GM18520 (cell line): ENCODE data around the gene GRK5.
A peak's percentile ranks its signal among the peaks of the same experiment; 100 is the strongest.

Source experiments
- ATAC-seq: cut with Tn5 transposase; IDR thresholded peaks from one replicate; pipeline ENCODE4 v1.9.1; 2021; ENCODE audit not compliant: unreplicated experiment

GRK5 gene

DNA sequence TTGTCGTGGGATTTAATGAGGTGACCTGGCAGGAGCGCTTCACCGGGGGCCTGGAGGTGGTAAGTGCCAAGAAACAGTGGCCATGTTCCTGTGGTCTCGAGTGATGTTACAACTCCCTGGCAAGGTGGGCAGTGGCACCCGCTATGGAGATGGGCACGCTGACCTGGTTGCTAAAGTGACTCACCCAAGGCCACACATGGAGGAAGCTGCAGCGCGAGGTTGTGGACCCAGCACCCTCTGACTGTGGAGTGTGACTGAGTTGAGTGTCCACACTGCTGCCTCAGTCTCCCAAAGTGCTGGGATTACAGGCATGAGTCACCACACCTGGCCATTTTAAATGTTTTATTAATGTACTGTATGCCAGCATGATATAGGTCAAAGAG lies 261.9 kb downstream of the GRK5 start:
- ATAC-seq = no peak

DNA sequence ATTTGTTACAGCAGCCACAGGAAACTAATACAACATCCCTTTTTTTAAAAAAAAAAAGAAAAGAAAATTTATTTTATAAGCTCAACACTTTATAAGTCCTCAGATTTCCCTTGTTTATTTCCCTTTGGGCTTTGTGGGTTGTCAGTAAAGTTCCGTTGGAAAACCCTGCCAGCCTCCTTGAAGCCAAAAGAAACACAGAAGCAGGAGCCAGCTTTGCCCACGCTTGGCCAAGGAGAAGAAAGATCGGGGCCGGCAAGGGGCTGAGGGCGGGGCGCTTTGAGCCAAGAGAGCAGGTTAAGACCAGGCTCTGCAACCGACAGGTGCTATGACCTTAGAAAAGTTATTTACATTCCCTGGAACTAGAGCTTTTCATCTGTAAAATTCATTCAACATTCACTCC lies 262.5 kb downstream of the GRK5 start:
- no peak for ATAC-seq

DNA sequence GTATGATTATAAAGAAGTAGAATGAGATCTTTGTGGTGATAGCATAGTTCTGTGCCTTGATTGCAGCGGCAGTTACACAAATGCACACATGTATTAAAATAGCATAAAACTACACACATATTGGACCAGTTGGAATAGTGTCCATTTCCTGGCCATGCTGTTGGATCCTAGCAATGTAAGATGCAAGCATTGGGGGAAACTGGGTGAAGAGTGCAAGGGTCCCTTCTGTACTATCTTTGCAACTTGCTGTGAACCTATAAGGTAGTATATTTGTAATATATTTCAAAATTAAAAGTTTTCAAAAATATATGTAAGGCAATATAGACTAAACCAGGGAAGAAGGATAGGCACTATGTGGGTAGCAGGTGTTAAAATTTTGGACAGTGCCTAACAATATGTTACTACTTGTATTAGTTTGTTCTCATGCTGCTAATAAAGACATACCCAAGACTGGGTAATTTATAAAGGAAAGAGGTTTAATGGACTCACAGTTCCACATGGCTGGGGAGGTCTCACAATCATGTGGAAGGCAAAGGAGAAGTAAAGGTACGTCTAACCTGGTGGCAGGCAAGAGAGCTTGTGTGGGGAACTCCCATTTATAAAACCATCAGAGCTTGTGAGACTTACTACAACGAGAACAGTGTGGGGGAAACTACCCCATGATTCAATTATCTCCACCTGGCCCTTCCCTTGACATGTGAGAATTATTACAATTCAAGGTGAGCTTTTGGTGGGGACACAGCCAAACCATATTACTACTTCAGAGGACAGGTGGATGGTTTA lies 263.7 kb downstream of the GRK5 start:
- no peak for ATAC-seq

DNA sequence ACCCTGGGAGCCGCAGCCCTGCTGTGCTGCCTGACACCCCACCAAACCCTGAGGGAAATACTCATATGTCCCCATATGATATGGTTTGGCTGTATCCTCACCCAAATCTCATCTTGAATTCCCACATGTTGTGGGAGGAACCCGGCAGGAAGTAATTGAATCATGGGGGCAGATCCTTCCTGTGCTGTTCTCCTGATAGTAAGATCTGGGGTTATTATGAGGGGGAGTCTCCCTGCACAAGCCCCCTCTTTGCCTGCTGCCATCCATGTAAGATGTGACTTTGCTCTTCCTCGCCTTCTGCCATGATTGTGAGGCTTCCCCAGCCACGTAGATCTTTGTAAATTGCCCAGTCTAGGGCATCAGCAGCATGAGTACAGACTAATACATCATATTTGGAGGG lies 266.4 kb downstream of the GRK5 start:
- no peak for ATAC-seq

DNA sequence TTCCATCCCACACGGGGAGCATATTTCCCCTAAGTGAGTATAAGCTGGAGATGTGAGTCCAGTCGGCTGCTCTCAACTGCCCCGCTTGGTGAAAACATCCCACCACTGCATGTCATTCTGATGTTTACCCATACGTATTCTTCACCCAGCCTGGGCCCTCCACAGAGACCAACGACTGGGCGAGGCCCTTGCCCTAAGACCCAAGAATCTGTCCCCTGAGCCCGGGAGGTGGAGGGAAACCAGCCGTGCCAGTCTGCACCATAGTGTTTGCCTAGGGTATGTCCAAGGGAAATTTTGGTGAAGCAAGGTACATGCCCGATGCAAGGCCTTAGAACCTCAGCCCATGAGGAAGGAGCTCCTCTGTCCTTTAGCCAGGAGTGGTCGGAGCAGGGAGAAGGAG lies 267.2 kb downstream of the GRK5 start:
- no peak for ATAC-seq

DNA sequence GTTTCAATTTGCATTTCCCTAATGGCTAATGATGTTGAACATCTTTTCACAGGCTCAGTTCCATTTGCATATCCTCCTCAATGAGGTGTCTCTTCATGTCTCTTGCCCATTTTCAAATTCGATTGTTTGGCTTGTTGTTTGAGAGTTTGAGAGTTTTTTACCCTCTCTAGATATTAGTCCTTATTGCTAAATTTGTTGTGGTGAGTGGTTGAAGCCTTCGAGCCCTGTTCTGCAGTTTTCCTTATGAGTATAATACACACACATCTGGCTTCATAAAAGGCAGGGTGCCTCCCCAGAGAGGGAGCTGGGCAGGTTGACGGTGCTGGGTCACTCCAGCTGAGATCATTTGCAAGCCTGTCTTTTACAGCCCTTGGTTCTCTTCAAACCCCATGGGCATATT lies 270.1 kb downstream of the GRK5 start:
- ATAC-seq = peak; percentile 47

DNA sequence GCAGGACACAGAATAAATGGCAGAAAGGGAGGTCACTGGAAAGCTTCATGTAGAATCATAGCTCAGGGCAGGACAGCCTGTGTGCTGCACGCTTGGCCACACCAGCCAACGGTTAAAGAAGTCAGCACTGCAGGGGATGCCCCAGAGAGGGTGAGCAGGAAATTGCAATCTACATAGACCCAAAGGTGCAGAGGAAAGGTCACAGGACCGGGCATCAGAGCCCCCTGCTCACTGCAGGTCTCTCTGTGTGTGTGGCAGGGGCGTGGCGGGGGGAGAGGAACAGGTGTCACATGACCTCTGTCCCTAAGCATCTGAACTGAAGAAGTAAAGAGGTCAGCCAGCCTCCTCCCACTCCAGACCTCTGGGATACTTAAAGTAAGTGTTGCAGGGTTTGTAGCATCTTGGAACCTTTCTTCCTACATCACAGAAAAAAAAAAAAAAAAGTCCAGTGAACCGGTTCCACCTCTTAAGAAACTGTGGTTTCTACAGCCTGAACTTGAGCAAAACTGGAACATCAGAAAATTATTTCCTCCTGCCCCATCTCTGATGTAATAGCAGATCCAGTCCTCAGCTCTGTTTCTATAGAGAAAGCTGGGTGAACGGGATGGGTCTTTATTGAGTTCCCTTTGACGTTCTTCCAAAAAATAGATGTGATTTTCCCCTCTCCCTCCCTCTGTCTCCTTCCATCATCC lies 270.9 kb downstream of the GRK5 start:
- peak; percentile 83 for ATAC-seq

DNA sequence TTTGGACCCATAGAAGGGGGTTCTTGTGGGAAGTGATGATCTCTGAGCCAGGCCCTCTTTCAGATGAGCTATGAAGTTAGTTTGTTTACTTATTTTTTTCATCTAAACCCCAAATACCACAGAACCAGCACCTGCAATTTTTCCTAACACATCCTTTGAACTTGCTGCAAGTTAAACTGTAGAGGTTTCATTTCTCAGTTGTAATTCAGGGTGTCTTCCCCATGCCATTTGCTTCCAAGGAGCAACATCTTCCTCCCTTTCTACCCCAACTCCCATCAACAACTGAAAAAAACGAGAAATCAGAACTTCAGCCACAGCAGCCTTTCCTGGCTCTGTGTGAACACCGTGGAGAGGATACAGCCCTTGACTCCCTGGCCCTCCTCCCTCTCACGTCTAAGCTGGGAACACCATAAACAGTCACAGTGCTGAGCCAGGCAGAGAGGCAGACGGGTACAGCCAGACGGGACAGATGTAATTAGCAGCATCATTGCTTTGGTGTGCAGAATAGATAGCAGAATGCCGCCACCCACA lies 271.5 kb downstream of the GRK5 start:
- ATAC-seq = no peak

DNA sequence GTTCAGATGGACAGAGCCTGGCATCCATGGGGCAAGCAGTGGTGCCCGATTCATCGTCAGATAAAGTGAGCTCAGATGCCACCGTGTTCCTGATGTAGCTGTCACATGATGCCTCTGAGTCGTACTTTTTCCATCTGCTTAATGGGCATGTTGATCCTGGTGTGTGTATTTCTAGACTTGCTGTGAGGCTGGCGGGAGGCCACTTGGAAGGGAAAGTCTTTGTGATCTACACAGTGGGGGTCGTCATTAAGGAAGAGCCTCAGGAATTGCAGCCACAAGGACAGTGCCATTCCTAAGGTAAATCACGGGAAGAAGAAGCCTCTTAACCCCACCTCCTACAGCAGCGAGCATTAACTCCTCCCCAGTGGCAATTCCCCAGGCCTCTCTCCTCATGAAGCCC lies 272.2 kb downstream of the GRK5 start:
- no peak for ATAC-seq

DNA sequence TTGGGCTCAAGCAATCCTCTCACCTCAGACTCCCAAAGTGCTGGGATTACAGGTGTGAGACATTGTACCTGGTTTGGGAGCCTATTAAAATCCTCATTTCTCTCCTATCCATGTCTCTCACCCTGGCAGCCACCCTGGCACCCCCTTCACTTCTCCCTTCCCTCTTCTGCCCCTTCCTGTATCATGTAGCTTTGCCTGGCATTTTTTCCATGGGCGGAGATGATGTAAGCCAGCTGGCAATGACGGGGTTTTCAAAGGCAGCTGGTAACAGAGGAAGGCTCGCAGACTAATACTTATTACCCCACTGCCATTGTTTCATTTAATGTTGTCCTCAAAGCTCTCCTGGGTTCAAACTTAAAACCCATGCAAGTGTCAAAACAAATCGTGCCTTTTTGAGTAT lies 273.3 kb downstream of the GRK5 start:
- ATAC-seq = no peak

DNA sequence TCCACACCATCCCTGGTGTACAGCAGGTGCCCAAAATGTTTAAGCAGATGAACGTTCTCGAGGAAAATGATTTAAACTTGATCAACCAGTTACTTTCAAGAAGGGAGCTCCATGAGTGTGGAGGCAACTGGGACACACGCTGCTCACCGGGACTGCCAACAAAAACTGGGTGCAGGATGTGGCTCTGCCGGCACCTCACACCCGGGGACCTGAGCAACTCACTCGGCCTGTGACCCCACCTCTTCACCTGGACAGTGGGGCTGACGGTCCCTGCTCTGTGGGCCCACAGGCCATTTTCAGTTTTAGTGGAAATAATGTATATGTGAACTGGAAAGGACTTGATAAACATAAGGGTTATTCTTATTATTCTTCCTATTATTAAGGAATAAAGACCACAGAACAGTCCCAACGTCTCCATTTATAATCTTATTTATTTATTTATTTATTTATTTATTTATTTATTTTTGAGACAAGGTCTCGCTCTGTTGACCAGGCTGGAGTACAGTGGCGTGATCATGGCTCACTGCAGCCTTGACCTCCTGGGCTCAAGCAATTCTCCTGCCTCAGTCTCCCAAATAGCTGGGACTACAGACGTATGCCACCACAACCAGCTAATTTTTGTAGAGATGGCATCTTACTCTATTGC lies 274.5 kb downstream of the GRK5 start:
- no peak for ATAC-seq

DNA sequence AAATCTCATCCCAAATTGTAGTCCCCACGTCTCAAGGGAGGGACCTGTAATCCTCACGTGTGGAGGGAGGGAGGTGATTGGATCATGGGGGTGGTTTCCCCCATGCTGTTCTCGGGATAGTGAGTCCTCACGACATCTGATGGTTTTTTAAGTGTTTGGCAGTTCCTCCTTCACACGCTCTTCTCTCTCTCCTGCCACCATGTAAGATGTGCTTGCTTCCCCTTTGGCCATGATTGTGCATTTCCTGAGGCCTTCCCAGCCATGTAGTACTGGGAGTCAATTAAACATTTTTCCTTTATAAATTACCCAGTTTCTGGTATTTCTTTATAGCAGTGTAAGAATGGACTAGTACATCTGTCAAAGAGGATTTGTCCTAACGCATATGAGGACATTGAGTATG lies 275.6 kb downstream of the GRK5 start:
- no peak for ATAC-seq

DNA sequence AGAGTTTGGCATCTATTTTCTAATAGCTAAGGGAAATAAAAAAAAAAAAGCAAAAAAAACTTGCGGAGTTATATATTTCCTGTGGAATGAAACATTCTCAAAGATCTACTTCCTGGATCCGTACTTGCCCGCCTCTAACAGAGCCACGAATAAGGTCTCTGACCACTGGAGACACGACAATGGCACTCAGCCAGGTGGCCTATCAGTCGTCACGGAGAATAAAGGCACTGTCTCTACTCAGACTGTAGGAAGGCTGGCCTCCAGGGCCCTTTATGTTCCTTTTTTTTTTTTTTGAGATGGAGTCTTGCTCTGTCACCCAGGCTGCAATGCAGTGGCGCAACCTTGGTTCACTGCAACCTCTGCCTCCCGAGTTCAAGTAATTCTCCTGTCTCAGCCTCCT lies 276.5 kb downstream of the GRK5 start:
- no peak for ATAC-seq

DNA sequence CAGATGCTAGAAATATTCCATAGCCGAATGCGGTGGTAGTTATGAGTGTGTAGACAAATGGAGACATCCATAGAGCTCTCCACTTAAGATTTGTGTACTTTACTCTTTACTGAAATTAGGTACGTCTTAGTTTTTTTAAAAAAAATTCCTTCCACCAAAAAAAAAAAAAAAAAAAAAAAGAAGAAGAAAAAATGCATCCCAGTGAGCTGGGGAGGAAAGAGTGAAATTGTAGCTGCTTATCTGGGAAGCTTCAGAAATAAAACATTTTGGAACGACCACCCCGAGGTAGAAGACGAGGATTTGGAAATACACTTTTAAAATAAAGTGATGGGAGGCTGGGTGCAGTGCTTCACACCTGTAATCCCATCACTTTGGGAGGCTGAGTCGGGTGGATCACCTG lies 281.3 kb downstream of the GRK5 start:
- no peak for ATAC-seq

DNA sequence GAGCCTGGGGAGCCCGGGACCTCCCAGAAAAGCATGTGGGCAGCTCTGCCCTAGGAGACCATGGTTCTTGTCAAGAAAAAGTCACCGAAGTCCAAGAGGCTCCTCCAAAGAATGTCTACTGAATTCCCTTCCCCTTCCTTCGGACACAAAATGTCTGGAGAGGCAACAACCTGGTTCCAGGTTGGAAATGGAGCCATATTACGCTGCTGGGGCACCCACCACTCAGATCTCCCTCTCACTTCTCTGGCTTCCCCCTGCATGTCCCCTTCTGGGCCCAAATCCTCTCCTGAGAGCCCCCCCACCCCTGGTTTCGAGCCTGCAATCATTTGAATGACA lies 282.6 kb downstream of the GRK5 start:
- ATAC-seq = no peak

DNA sequence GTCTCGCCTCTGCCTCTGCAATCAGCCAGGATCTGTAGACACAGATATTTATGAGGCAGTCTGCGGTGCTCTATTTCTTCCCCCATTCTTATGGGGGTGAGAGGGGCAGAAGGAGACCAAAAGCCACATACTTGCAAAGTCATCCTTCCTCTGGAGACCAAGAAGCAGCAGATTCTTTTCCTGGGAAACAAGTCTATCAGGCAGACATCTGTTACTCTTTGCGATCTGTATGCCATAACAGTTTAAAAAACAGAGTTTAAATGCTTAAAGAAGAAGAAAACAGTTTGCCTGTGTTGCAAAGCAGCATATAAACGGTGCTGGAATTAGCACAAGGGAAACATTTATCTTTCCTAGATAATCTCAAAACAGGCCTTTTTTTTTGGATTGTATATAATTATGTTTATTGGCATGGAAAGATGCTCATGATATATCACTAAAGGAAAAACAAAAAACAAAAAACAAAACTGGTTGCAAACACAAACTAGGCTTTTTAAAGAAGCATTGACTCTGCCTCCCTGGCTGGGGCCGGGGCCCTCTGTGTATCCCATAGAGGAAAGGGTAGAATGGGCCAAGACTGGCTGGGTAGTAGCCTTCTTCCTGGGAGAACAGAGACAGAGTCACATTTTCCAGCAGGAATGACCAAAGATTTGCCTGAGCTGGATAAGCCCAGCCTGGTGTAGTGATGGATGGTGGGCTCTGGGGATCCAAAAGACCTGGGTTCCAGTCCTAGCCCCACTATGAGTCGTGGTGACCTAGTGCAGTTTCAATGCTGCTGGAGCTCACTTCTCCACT lies 284.8 kb downstream of the GRK5 start:
- no peak for ATAC-seq

DNA sequence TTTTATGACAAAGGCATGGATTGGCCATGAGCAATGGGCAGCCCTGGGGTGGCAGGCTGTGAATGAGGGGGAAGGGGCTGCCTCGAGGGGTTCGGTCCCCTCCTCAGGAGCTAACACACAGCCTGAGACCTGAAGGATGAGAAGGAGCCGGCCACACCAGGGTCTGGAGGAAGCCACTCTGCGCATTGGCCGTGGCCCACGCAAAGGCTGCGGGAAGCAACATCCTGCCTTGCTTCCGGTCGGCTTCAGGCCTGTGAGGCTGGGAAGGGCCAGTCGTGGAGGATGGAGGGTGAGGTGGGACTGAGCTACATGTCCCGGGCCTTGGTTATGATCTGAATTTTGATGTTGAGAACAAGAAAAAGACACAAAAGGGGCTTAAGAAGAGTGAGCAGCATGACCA lies 285.8 kb downstream of the GRK5 start:
- ATAC-seq = no peak

DNA sequence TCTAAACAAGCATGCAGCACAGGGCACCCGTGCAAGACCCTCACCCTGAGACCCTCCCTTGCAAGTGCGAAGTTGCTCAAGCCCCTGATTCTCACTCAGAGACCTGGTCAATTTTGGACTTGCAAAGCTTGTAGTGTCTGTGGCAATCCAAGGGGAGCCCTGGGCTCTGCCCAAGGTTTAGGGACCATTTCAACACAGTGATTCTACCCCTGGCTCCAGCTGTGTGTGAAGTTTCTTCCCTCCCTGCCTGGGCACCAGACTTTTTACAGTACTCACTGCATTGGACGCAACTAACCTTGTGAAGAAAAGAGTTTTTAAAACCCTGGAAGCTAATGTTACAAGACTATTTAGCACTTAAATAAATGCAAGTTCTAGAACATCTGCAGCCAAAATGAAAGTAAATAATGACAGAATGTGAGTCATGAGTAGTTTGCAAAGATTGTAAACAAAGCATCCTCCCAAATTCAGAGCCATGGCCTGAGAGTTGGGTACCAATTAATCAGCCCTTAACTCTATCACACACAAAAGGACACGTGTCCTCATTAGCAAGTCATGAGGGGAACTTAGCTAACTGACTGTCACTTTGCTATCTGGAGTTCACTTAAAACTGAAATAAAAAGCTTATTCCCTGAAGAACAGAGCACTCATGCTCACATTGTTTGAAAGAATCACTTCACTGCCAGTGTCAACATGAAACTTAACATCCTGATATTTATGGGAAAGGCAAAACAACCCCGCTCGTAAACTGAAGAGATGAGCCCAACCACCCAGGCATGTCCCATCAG lies 287.1 kb downstream of the GRK5 start:
- no peak for ATAC-seq

DNA sequence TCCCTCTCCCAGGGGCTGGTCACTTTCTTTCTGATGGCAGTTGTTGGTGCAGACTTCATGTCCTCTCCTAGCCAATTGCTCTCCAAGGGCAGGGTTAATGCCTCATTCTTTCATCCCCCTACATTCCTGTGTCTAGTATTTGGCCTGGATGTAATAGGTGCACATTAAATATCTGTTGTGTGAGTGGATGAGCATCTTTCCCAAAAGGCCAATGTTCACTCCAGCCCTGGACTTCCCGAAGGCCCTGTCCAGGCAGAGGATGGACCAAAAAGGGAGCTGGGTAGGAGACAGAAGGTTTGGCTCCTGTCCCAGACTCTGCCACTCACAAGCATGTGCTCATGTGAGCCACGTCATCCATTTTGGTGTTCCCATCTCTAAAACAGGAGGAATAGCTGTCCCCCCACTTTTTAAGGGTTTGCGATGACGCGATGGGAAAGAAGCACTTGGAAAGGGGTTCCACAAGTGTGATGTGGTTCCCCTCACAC lies 287.7 kb downstream of the GRK5 start:
- ATAC-seq = no peak

DNA sequence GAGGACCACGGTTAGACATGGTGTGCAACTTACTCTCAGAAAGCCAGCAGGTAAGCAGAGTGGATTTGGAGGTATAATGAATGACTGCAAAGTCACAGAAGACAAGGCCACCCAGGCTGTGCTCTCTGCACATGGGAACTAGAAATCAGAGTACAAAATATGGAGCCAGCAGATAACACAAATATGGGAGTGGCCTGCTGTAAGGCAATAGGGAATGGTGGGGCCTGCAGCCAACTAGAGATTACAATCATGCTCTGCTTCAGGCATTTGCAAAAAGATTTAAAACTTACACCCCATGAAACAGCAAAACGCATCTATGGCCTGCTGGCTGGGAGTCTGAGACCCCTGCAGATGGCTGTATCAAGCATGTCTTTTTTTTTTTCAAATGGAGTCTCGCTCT lies 288.2 kb downstream of the GRK5 start:
- ATAC-seq = no peak
